Measurements from ENCODE around the gene TMEM234. TPM values are rescaled to one million over a fixed set of nuclear protein-coding genes. Genes with fewer than 3 reads are reported as not detected.
A peak's percentile ranks its signal among the peaks of the same experiment; 100 is the strongest.

The TMEM234 gene
- total and polyA plus RNA-seq, 2 of the 8 experiments (the other 6 are each of a cell fraction or from before 2014, with no cell fraction given), result 8.7 to 8.9 TPM

DNA sequence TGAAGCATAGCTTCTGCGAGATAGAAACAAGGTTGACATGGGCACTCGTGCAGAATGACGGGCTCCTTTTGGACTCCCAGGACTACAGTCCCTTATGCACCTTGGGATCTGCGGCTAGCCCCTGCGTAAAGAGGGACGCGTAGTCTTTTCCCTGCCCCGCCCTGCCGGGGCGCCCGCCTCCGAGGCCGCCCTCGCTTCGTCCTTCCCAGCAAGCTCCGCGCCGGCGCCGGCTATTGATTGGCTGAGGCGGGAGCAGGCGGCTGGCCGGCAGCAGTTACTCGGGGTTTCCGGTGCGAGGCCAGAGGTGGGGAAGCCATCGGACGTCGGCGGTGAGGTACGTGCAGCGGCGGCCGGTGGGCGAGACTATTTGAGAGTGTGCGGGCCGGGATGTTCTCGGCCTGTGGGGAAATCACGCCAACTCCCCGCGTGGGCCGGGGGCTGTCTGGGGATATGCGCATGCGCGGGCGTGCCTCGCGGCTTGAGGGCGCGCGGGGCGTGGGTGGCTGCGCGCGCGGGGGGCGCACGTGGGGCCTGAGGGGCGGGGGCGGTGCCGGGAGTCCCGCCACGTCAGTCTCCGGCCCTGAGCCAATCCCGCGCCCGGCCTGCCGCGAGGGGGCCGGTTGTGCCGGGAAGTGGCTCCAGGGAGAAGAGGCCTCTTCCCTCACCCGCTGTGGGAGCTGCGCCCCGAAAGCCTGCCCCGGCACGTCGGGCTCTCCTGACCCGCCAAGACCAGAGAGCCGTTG lies 42.5 kb downstream of the TMEM234 start, which contains the start of gene TXLNA (continued):
- TF ChIP-seq SAP30 (IDR thresholded peaks at IDR 0.05; ENCODE audit: insufficient read depth, insufficient replicate concordance, low read length) (no peak), KDM5A (IDR thresholded peaks at IDR 0.05; ENCODE audit: low read length) (no peak), GTF2F1 (IDR thresholded peaks at IDR 0.05; ENCODE audit: borderline replicate concordance, low read depth, low read length) (no peak), SP1 (IDR thresholded peaks at IDR 0.05; ENCODE audit: low read depth, low read length) (peak; percentile 38; the same call in 1 of the 2 replicates), CHD2 (IDR thresholded peaks at IDR 0.05; ENCODE audit: low read length) (0 out of 2 replicates have a peak, but pooled peaks have one; percentile 28), RBBP5 (IDR thresholded peaks at IDR 0.05; ENCODE audit: borderline replicate concordance, low read depth, low read length) (peak; percentile 78), BCL11A (IDR thresholded peaks at IDR 0.05; ENCODE audit: low read depth in 2 of 2, low read length in 2 of 2) (no peak), CEBPB (IDR thresholded peaks at IDR 0.05; ENCODE audit: low read depth, low read length) (no peak), GABPA (IDR thresholded peaks at IDR 0.05; ENCODE audit: borderline replicate concordance, insufficient read depth, low read length) (peak; percentile 34; the same call in 1 of the 2 replicates), HDAC2 (IDR thresholded peaks at IDR 0.05; ENCODE audit: borderline replicate concordance in 1 of 2, low read depth in 2 of 2, low read length in 2 of 2) (peak; percentile 98), MAFK (IDR thresholded peaks at IDR 0.05; ENCODE audit: low read depth, low read length) (no peak), RAD21 (IDR thresholded peaks at IDR 0.05 in 1 of 2, conservative IDR thresholded peaks at IDR 0.05 in 1 of 2; ENCODE audit: low read depth in 2 of 2, low read length in 2 of 2) (no peak), ZNF274 (IDR thresholded peaks at IDR 0.05; ENCODE audit: borderline replicate concordance, extremely low read depth, low read length) (no peak), SIX5 (IDR thresholded peaks at IDR 0.05; ENCODE audit: low read depth, low read length) (no peak), TCF12 (IDR thresholded peaks at IDR 0.05; ENCODE audit: low read depth, low read length) (0 out of 2 replicates have a peak, but pooled peaks have one; percentile 1), POLR2A (IDR thresholded peaks at IDR 0.05; ENCODE audit: control extremely low read depth in 1 of 2, low read depth in 2 of 2, low read length in 2 of 2) (peak; percentile 58 to 86), SP2 (IDR thresholded peaks at IDR 0.05; ENCODE audit: low read length) (no peak), NANOG (IDR thresholded peaks at IDR 0.05; ENCODE audit: insufficient read depth, low read depth, low read length, poor library complexity, severe bottlenecking) (no peak), TAF7 (optimal IDR thresholded peaks at IDR 0.05; ENCODE audit: borderline replicate concordance, low read depth, low read length) (peak; percentile 78), CREB1 (IDR thresholded peaks at IDR 0.05) (peak; percentile 59), CHD1 (IDR thresholded peaks at IDR 0.05; ENCODE audit: low read depth, low read length) (no peak), NRF1 (IDR thresholded peaks at IDR 0.05; ENCODE audit: low read depth, low read length) (peak; percentile 24), BACH1 (IDR thresholded peaks at IDR 0.05; ENCODE audit: low read length) (peak; percentile 93), POU5F1 (IDR thresholded peaks at IDR 0.05; ENCODE audit: low read depth, low read length) (no peak)

Measured in H1 (cell line).